H1 (cell line): ENCODE results near the gene RNF38. TPM values are rescaled to one million over a fixed set of nuclear protein-coding genes. Genes with fewer than 3 reads are reported as not detected.

ENCODE experiments used
- EZH2 ChIP-seq: fragments of 200-600 bp; sonication (generic); IDR thresholded peaks from 2 replicates; pipeline ENCODE4 v1.7.1; 2012; ENCODE audit warnings: low read depth, mild to moderate bottlenecking, moderate library complexity, low read length, inconsistent platforms; ENCODE audit not compliant: severe bottlenecking
- HDAC2 ChIP-seq, 2 experiments: fragments of 300-600 bp in 1 of 2; sonication (generic) in 1 of 2; IDR thresholded peaks; 2 replicates each; pipeline ENCODE4 v1.6.1; 2011 to 2012; ENCODE audit warnings: low read depth in 2 of 2, low read length in 2 of 2, mild to moderate bottlenecking in 2 of 2, moderate library complexity in 2 of 2, borderline replicate concordance in 1 of 2, inconsistent platforms in 1 of 2
- MAX ChIP-seq: IDR thresholded peaks from 2 replicates; pipeline ENCODE4 v1.6.1; 2012; ENCODE audit warnings: inconsistent platforms
- PHF8 ChIP-seq: fragments of 200-600 bp; sonication (generic); conservative IDR thresholded peaks from 2 replicates; pipeline ENCODE4 v1.7.1; 2012; ENCODE audit warnings: low read depth, mild to moderate bottlenecking, inconsistent platforms, low read length, moderate library complexity
- POLR2AphosphoS5 ChIP-seq: IDR thresholded peaks from 2 replicates; pipeline ENCODE4 v1.6.1; 2011; ENCODE audit warnings: low read depth, low read length
- RAD21 ChIP-seq, 2 experiments: IDR thresholded peaks in 1 of 2; conservative IDR thresholded peaks in 1 of 2; 2 replicates each; pipeline ENCODE4 v1.6.1; 2011; ENCODE audit warnings: low read depth in 2 of 2, low read length in 2 of 2, improper control_type of control experiment in 1 of 2, inconsistent platforms in 1 of 2, mild to moderate bottlenecking in 1 of 2, moderate library complexity in 1 of 2
- RNF2 ChIP-seq: fragments of 200-900, 300-1000 bp; sonication (generic); IDR thresholded peaks from 2 replicates; pipeline ENCODE4 v1.7.1; 2016; ENCODE audit warnings: borderline replicate concordance, low read depth, mild to moderate bottlenecking, antibody characterized with exemption, low read length; ENCODE audit not compliant: poor library complexity, severe bottlenecking; ENCODE audit errors: missing control alignments
- SIRT6 ChIP-seq: IDR thresholded peaks from one replicate; pipeline ENCODE4 v1.7.1; 2012; ENCODE audit warnings: low read length, inconsistent platforms
- SP4 ChIP-seq: IDR thresholded peaks from 2 replicates; pipeline ENCODE4 v1.6.1; 2012; ENCODE audit warnings: low read length, inconsistent platforms
- ZNF274 ChIP-seq: IDR thresholded peaks from 2 replicates; pipeline ENCODE4 v1.7.0; 2012; ENCODE audit warnings: low read length, borderline replicate concordance; ENCODE audit errors: extremely low read depth
- polyA plus RNA-seq, 7 experiments: library from polyadenylated mRNA; depleted of rRNA in 3 of 7; stranded (reverse) in 5 of 7; unstranded in 2 of 7; fragments of >200 nt in 5 of 7; fragments of 200-250 nt in 2 of 7; gene quantifications; 1 replicate in 5 of 7; 2 replicates in 1 of 7; 4 replicates in 1 of 7; pipeline versions ENCODE4 v1.2.1 to v1.2.3, GENCODE V29; 2011 to 2013; ENCODE audit warnings: missing spikeins in 2 of 7, mixed read lengths in 2 of 7
- total RNA-seq: library from RNA; stranded (reverse); fragmentation: NEBNext Ultra II Directional; extraction: Animal tissue kit (Norgen Biotek cat#: 25700); gene quantifications from 2 replicates; pipeline ENCODE4 v1.2.1, GENCODE V29; 2021
- TF ChIP-seq, protein P1 (sequence below): fragments of 300-600 bp; sonication (generic); IDR thresholded peaks from 2 replicates; pipeline ENCODE4 v1.7.1; 2012; ENCODE audit warnings: low read length, moderate library complexity, mild to moderate bottlenecking, inconsistent platforms; ENCODE audit not compliant: insufficient replicate concordance

Gene RNF38
- total and polyA plus RNA-seq, 2 of the 8 experiments (the other 6 are each of a cell fraction or from before 2014, with no cell fraction given), result 54.9 to 60.9 TPM

DNA sequence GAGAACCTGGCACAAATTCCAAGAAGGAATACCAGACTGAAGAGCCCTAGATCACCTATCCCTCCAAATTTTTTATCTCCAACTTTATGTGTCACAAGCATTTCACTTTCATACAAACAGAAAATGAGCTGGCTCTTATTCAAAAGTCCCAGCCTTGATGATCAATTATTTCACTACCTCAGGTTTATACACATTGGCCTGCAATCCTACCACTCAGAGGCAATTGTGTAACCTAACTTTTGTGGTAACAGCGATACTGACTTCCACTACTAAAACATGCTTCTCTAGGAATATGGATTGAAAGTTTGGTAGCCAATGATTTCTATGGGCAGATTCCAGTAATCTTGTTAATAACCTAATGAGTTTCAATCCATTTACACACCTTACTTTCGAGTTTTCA is 10.5 kb downstream of the RNF38 start (continued):
- TF ChIP-seq, protein P1, sequence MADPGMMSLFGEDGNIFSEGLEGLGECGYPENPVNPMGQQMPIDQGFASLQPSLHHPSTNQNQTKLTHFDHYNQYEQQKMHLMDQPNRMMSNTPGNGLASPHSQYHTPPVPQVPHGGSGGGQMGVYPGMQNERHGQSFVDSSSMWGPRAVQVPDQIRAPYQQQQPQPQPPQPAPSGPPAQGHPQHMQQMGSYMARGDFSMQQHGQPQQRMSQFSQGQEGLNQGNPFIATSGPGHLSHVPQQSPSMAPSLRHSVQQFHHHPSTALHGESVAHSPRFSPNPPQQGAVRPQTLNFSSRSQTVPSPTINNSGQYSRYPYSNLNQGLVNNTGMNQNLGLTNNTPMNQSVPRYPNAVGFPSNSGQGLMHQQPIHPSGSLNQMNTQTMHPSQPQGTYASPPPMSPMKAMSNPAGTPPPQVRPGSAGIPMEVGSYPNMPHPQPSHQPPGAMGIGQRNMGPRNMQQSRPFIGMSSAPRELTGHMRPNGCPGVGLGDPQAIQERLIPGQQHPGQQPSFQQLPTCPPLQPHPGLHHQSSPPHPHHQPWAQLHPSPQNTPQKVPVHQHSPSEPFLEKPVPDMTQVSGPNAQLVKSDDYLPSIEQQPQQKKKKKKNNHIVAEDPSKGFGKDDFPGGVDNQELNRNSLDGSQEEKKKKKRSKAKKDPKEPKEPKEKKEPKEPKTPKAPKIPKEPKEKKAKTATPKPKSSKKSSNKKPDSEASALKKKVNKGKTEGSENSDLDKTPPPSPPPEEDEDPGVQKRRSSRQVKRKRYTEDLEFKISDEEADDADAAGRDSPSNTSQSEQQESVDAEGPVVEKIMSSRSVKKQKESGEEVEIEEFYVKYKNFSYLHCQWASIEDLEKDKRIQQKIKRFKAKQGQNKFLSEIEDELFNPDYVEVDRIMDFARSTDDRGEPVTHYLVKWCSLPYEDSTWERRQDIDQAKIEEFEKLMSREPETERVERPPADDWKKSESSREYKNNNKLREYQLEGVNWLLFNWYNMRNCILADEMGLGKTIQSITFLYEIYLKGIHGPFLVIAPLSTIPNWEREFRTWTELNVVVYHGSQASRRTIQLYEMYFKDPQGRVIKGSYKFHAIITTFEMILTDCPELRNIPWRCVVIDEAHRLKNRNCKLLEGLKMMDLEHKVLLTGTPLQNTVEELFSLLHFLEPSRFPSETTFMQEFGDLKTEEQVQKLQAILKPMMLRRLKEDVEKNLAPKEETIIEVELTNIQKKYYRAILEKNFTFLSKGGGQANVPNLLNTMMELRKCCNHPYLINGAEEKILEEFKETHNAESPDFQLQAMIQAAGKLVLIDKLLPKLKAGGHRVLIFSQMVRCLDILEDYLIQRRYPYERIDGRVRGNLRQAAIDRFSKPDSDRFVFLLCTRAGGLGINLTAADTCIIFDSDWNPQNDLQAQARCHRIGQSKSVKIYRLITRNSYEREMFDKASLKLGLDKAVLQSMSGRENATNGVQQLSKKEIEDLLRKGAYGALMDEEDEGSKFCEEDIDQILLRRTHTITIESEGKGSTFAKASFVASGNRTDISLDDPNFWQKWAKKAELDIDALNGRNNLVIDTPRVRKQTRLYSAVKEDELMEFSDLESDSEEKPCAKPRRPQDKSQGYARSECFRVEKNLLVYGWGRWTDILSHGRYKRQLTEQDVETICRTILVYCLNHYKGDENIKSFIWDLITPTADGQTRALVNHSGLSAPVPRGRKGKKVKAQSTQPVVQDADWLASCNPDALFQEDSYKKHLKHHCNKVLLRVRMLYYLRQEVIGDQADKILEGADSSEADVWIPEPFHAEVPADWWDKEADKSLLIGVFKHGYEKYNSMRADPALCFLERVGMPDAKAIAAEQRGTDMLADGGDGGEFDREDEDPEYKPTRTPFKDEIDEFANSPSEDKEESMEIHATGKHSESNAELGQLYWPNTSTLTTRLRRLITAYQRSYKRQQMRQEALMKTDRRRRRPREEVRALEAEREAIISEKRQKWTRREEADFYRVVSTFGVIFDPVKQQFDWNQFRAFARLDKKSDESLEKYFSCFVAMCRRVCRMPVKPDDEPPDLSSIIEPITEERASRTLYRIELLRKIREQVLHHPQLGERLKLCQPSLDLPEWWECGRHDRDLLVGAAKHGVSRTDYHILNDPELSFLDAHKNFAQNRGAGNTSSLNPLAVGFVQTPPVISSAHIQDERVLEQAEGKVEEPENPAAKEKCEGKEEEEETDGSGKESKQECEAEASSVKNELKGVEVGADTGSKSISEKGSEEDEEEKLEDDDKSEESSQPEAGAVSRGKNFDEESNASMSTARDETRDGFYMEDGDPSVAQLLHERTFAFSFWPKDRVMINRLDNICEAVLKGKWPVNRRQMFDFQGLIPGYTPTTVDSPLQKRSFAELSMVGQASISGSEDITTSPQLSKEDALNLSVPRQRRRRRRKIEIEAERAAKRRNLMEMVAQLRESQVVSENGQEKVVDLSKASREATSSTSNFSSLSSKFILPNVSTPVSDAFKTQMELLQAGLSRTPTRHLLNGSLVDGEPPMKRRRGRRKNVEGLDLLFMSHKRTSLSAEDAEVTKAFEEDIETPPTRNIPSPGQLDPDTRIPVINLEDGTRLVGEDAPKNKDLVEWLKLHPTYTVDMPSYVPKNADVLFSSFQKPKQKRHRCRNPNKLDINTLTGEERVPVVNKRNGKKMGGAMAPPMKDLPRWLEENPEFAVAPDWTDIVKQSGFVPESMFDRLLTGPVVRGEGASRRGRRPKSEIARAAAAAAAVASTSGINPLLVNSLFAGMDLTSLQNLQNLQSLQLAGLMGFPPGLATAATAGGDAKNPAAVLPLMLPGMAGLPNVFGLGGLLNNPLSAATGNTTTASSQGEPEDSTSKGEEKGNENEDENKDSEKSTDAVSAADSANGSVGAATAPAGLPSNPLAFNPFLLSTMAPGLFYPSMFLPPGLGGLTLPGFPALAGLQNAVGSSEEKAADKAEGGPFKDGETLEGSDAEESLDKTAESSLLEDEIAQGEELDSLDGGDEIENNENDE, result no peak
- no peak for TF ChIP-seq RNF2
- TF ChIP-seq PHF8, result no peak
- no peak for TF ChIP-seq EZH2
- no peak for TF ChIP-seq SP4
- no peak for TF ChIP-seq SIRT6
- TF ChIP-seq RAD21 (IDR thresholded peaks at IDR 0.05 in 1 of 2, conservative IDR thresholded peaks at IDR 0.05 in 1 of 2; ENCODE audit: low read depth in 2 of 2, low read length in 2 of 2), result no peak
- TF ChIP-seq ZNF274, result no peak
- TF ChIP-seq POLR2AphosphoS5, result no peak
- no peak for TF ChIP-seq HDAC2 (IDR thresholded peaks at IDR 0.05; ENCODE audit: borderline replicate concordance in 1 of 2, low read depth in 2 of 2, low read length in 2 of 2)
- no peak for TF ChIP-seq MAX
